Colonic mucosa (tissue), 4 donors: Measurements from ENCODE around the gene OR6B3. TPM values are rescaled to one million over a fixed set of nuclear protein-coding genes. Genes with fewer than 3 reads are reported as not detected.
"Not testable (repeated sequence)": the region's sequence is repeated elsewhere in the genome, so short reads cannot be mapped to it uniquely, and the experiment has no call there.

Source experiments
- DNase-seq: peaks from one replicate; pipeline ENCODE4 v3.0.0-alpha.2; 2020
- H3K27ac ChIP-seq: fragments of 200-600 bp; one replicate; pipeline ENCODE4 v1.8.0; 2021
- H3K27me3 ChIP-seq: fragments of 200-600 bp; one replicate; pipeline ENCODE4 v1.8.0; 2021
- H3K36me3 ChIP-seq: fragments of 200-600 bp; one replicate; pipeline ENCODE4 v1.8.0; 2021
- H3K4me1 ChIP-seq: fragments of 200-600 bp; one replicate; pipeline ENCODE4 v1.8.0; 2021; ENCODE audit warnings: mild to moderate bottlenecking
- H3K4me3 ChIP-seq: fragments of 200-600 bp; one replicate; pipeline ENCODE4 v1.8.0; 2021
- H3K9ac ChIP-seq, 2 donors: one replicate each; pipeline ENCODE4 v1.7.0; 2013; ENCODE audit warnings: control low read depth in 2 of 2, low read depth in 2 of 2, low read length in 2 of 2
- H3K9me3 ChIP-seq: fragments of 200-600 bp; one replicate; pipeline ENCODE4 v1.8.0; 2021
- CTCF ChIP-seq: fragments of 200-600 bp; IDR thresholded peaks from one replicate; pipeline ENCODE4 v1.8.0; 2022; ENCODE audit warnings: antibody characterized with exemption, mild to moderate bottlenecking
- intact Hi-C: fragments of 100-400 bp; cut with DNase I; formaldehyde crosslinking; loops from one replicate; pipeline ENCODE4 v1.14.1; 2022
- total RNA-seq, 2 donors: library from RNA; stranded (reverse); fragmentation: NEBNext Ultra II Directional in 1 of 2; extraction: Animal tissue kit (Norgen Biotek cat#: 25700) in 1 of 2; gene quantifications; one replicate each; pipeline ENCODE4 v1.2.1, GENCODE V29; 2021
- donor health status: healthy.
- donor health status: DM: no; HTN: no; CAD: no.
- donor health status: DM: no; HTN: no; CAD: no.

Gene OR6B3
- total RNA-seq, 2 donors from 2014 or later = not detected

- H3K27me3 ChIP-seq = no peaks in the 10 kb centered on the region
- intact Hi-C loops = no loop called here
Observed at GRCh38 chr2:240052524-240052923, 797 bp downstream of the OR6B3 start.

GRCh38 chr2:240051697-240052096 is 1.6 kb downstream of the OR6B3 start:
- Histone ChIP-seq H3K4me1 (no peaks in the 10 kb centered on the region), H3K27ac (no peak overlapping the region), H3K36me3 (no peaks in the 10 kb centered on the region), H3K27me3 (no peaks in the 10 kb centered on the region), H3K4me3 (no peak overlapping the region), H3K9ac (no peak overlapping the region), H3K9me3 (no peaks in the 10 kb centered on the region)
- TF ChIP-seq CTCF = no peak
- DNase-seq = no peak
- intact Hi-C loops = no loop called here

More at GRCh38 chr2:240052524-240052923, 797 bp downstream of the OR6B3 start:
- no peak for DNase-seq
- Histone ChIP-seq H3K9me3 (no peaks in the 10 kb centered on the region), H3K36me3 (no peaks in the 10 kb centered on the region), H3K9ac (no peak overlapping the region), H3K4me3 (no peak overlapping the region), H3K4me1 (no peaks in the 10 kb centered on the region), H3K27ac (no peak overlapping the region)
- TF ChIP-seq CTCF = no peak

GRCh38 chr2:240050278-240050677 is 3.0 kb downstream of the OR6B3 start:
- no peak for TF ChIP-seq CTCF
- H3K27ac ChIP-seq = no peak overlapping the region
- DNase-seq = no peak
- intact Hi-C loops = no loop called here
- no peaks in the 10 kb centered on the region for H3K27me3 ChIP-seq
- no peaks in the 10 kb centered on the region for H3K4me1 ChIP-seq
- no peaks in the 10 kb centered on the region for H3K9me3 ChIP-seq
- no peaks in the 10 kb centered on the region for H3K36me3 ChIP-seq
- no peak overlapping the region for H3K9ac ChIP-seq
- no peak overlapping the region for H3K4me3 ChIP-seq

GRCh38 chr2:240048237-240048636 is 5.1 kb downstream of the OR6B3 start:
- Histone ChIP-seq H3K27me3 (no peaks in the 10 kb centered on the region), H3K9me3 (no peaks in the 10 kb centered on the region), H3K4me3 (no peak overlapping the region), H3K9ac (no peak overlapping the region), H3K4me1 (no peaks in the 10 kb centered on the region), H3K27ac (no peak overlapping the region), H3K36me3 (no peaks in the 10 kb centered on the region)
- TF ChIP-seq CTCF = no peak
- DNase-seq = no peak
- intact Hi-C loops = no loop called here

GRCh38 chr2:240045098-240045497 is 8.2 kb downstream of the OR6B3 start:
- intact Hi-C loops = no loop called here
- DNase-seq = no peak

GRCh38 chr2:240044096-240044495 is 9.2 kb downstream of the OR6B3 start:
- H3K27ac ChIP-seq, H3K4me3 ChIP-seq, intact Hi-C loops, H3K4me1 ChIP-seq, H3K27me3 ChIP-seq, H3K36me3 ChIP-seq, H3K9ac ChIP-seq, H3K9me3 ChIP-seq, DNase-seq: not testable (repeated sequence)

More at GRCh38 chr2:240045098-240045497, 8.2 kb downstream of the OR6B3 start:
- H3K4me1 ChIP-seq = no peaks in the 10 kb centered on the region
- no peaks in the 10 kb centered on the region for H3K9me3 ChIP-seq
- no peak overlapping the region for H3K27ac ChIP-seq
- no peak overlapping the region for H3K4me3 ChIP-seq
- no peaks in the 10 kb centered on the region for H3K27me3 ChIP-seq
- no peak for TF ChIP-seq CTCF
- H3K9ac ChIP-seq = no peak overlapping the region
- H3K36me3 ChIP-seq = no peaks in the 10 kb centered on the region
